HG03520 (cell line): ENCODE results near the gene BCAS4.

Experiments
- ATAC-seq: cut with Tn5 transposase; IDR thresholded peaks from one replicate; pipeline ENCODE4 v1.9.1; 2021; ENCODE audit warnings: mild to moderate bottlenecking, moderate library complexity; ENCODE audit not compliant: unreplicated experiment

Gene BCAS4

DNA sequence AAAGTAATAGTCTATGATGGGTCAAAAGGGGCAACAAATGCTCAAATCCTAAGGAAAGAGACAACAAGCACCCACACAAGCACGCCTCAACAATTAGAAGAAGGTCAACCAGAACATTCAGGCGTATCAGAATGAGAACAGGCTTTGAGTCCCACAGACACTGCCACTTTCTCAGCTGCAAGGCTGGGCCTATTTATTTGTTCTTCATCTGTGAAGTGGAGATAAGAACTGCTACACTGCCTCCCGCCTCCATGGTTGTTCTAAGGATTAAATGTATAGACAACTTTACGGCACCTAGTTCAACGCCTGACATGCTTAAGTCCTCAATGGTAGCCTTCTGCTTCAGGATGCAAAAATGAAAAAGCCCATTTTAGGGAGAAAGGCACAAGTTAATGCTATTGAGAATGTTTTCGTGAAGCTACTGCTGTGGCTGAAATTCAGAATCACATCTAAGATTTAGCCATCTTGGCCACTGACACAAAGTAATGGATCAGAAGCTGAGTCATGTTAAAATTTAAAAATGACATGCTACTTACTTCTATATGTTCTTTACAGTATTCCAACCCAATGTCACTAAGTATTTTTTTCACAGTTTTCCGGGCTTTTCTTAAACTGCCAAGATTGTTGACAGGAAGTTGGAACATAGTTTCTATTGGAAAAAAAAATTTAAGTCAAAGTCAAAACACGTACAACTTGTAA is 108.6 kb downstream of the BCAS4 start:
- ATAC-seq: no peak

DNA sequence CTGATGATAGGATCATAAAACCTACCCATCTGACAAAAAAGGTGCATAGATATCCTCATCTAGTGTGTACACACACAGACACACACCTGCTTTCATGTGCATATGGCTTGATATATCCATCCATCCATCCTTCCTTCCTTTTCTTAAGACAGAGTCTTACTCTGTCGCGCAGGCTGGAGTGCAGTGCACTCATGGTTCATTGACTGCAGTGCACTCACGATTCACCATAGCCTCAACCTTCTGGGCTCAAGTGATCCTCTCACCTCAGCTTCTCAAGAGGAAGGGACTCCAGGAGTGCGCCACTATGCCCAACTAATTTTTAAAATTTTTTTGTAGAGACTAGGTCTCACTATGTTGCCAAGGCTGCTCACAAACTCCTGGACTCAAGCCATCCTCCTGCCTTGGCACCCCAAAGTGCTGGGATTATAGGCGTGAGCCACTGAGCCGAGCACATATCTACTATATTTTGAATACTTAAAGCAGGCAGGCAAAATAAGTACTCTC is 109.3 kb downstream of the BCAS4 start:
- ATAC-seq: no peak

DNA sequence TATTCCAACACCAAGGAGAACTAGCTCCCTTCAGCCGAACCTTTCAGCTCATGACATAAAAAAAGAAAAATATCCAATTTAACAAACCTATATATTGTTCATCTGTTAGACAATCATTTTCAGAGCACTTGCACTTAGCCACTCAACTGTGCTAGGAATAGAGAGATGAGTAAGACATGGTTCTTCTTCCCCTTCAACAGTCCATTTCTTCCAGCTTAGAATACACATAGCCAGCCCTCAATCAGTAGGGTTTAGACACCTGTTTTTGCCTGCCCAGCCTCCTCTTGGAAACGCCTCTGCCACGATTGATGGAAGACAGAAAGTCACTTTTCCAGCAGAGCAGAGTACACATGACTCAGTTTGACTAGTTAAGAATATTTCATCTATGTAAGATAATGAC is 114.6 kb downstream of the BCAS4 start:
- no peak for ATAC-seq

DNA sequence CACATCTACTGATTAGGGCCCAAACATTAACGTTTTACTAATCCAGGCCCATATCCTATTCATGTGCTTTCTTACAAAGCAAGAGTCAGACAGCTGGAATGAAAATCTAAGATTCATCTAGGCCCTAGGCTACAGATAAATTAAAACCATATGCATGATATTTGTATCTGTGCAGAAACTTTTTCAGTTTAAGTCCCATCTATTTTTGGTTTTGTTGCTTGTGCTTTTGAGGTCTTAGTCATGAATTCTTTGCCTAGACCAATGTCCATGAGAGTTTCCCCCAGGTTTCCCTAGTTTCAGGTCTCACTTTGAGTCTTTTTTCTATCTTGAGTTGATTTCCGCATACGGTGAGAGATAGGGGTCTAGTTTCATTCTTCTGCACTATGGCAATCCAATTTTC is 116.2 kb downstream of the BCAS4 start:
- ATAC-seq: no peak

DNA sequence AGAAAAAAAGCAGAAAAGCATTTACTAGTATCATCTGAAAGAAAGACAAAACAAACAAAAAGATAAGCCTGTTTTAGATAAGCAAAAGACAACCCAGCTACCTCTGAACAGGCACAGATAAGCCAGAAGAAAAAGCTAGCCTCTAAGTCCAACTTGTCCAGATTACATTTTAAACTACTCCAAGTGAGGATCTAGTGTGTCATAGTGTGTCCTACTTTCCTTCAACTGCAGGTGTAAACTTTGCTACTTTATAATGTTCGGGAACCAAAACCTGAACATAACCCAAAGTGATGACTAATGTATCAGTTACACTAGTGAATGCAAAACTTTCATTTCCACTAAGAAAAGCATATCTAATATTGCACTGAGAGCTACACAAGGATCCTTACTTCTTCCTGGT is 116.9 kb downstream of the BCAS4 start:
- ATAC-seq: peak; percentile 51

DNA sequence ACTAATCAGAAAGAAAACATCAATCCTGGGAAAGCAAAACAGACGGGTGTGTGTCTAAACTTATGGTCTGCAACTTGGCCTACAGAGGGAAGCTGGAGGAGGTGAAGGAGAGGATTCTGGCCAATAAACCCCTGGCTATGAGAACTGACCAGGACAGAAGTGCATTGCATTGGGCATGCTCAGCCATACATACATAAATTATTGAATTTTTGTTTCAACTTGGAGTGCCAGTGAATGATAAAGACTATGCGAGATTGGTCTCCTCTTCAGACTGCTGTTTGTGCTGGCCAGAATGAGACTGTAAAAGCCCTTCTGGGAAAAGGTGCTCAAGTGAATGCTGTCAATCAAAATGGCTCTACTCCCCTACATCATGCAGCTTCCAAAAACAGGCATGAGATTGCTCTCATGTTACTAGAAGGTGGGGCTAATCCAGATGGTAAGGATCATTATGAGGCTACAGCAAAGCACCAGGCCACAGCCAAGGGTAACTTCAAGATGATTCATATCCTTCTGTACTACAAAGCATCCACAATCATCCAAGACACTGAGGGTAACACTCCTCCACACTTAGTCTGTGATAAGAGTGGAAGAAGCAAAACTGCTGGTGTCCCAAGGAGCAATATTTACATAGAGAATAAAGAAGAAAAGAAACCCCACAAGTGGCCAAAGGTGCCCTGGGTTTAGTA is 119.0 kb downstream of the BCAS4 start:
- no peak for ATAC-seq

DNA sequence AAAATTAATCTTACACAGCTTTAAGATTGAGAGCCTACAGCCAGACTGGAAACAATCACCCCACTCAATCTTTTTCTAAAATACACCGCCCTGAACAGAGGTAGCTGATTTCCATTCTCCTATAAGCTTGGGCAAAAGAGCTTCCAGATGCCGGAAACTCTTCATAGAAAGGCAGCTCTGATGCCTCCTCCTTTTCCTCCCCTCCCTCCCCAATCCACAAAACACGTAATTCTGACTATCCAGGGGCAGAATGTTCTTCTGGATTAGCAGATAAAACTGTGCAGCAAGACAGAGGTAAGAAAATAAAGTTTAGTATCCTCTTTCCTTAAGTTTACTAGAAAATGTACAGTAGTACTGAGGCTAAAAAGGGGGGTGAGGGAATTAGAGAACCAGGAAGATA is 120.6 kb downstream of the BCAS4 start:
- ATAC-seq: no peak

DNA sequence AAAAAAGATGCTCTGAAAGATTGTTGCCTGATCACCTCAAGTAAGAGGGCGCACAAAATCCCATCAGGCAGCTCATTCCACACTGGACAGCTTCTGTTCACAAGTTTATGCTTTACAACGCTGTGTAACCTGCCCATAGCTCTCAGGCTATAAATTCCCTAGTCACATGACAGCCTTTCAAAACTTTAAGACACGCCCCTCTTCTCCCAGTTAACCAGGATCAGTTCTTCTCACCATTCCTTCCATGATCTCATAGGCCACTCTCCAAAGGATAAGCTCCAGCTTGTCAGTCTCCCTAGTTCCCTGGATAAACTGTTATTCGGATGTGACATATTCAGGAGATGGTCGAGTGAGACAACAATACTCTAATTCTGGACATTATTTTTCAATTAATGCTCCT is 121.4 kb downstream of the BCAS4 start:
- no peak for ATAC-seq

DNA sequence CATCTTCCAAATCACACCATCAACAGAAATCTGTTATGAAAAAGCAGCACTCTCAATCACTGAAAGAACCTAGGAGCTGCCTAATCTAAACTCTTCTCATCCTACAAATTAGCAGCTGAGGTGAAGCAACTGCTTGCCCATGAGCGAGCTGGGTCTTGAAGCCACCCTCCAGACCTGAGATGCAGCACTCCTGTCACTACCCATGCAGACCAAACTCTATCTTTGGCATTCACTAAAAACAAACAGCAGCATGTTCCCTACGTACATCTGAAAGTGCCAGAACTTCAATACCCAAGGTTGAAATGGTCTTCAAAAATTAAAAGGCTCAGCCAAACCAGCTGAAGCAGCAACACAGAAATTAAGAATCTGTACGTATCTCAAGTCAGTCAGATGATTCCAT is 122.1 kb downstream of the BCAS4 start:
- no peak for ATAC-seq

DNA sequence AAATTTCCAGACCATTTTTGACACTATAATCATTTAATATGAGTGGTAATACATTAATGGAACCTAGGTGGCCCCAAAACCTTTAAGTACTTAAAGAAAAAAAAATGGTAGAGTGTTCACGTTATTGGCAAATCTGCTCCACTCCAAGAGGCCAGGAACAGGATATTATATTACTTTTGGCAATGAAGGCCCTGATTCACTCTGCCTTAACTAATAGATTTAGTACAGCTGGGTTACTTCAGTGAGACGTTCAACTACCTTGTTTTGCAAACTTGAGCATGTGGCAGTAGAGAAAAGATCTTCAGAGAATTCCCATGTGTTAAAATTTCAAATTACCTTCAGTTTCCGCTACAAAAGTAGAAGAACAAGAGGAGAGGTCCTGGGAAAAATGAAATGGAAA is 123.5 kb downstream of the BCAS4 start:
- no peak for ATAC-seq

DNA sequence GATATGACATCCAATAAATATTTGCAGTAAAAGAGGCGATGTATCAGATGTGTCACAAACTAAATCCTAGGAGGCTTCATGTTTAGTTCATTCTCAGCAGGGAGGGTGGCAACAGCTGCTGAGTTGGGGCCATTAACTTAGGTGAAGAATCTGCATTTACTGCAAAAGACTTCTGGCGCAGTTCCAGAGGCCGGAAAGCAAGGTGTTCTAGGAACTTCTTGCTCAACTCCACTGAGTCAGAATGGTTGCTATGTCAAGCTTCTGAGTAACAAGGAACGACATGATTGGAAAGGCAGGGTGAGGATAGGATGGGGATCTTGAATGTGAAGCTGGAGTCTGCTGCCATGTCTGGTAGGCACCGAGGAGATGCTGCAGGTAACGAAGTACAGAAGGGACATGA is 124.7 kb downstream of the BCAS4 start:
- ATAC-seq: no peak

DNA sequence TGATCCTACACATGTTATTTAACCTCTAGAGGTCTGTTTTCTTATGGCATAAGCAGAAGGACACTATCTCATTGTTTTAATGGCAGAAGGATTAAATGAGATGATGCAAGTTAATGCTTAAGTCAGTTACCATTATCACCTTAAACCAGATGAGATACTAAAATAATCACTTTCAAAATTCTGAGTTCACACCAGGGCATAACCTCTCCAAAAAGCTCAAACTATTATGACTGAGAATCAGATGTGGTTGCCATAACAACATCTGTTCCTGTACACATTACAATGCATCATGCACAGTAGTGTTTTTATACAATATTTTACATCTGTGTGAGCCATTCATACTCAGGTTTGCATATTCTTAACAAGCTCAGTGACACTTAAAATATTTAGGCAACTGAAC is 126.1 kb downstream of the BCAS4 start:
- ATAC-seq: no peak

DNA sequence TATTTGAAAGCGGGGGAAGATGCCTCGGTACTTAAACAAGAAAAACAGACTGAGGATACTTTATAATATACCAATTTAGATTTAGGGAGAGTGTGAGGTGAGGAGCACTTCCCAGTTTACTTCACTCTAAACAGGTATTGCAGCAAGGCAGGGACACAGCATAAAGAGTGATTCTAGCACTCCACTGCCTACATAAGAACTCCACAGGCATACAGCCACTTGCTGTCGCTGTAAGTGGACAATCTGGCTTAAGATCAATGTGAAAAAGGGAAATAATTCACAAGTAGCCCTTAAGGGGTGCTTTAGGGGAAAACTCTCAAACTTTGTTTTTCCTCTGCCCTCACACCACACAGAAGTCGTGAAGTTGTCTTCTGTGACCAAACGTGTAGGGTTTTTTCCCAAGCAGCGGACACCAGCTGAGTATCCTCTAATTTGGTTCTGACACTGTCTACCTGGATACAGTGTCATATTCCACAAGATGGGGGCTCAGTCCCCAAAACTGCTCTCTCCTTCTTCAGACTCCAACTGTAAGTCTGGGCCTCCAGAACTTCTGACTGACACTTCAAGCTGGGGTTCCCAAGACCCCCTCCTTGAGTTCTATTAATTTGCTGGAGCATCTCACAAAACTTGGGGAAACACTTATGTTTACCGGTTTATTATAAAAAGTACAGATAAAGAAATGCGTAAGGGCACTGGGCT is 127.1 kb downstream of the BCAS4 start:
- ATAC-seq: no peak

DNA sequence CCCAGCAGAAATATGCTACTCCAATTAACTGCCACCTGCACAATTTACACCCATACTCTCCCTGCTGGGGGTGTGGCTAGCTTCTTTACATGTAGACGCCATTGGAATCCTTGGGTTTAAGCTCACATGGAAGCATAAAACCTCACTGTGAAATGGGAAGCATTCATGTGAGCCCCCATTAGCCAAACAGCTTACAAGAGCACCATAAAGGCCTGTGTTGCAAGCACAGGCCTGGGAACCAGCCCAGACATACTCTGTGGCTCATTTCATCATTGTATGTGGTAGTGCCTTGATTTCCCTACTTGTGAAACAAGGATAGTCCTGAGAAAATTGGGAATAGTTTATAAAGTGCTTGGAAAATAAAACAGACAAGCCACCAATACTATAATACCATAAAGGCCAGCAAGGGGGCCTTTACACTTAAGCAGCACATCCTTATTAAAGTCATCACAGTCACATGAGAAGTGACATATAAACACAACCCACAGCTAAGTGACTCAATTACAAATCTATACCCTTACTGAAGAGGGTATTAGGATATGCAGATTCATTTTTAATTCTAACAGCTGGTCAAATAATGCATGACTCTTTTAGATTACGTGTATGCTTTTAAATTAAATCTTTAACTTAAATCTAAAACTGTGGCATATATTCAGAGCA is 129.5 kb downstream of the BCAS4 start:
- no peak for ATAC-seq

DNA sequence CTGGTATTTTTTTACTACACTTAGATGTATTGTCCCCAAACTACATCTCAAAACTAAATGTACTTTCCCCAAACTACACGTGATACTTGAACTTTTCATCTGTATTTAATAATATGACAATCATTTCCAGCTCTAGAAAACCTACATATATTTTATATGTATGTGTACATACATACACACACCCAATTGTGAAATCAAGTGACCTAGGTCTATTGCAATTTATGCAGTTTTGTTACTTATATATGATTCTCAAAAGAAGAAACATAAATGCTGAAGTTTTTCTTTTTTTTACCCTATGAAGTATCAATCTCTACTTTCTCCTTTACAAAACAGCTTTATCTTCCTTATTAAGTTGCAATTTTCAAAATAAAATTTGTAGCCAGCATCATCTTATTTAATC is 131.7 kb downstream of the BCAS4 start:
- no peak for ATAC-seq
